Hematopoietic multipotent progenitor cell (in vitro differentiated cells): ENCODE measurements around the gene SPAG7. TPM values are rescaled to one million over a fixed set of nuclear protein-coding genes. Genes with fewer than 3 reads are reported as not detected.

ENCODE experiments used
- DNase-seq, 3 donors: peaks; one replicate each; pipeline ENCODE4 v3.0.0-alpha.2; 2011 to 2015; ENCODE audit warnings: low read depth in 2 of 3, low spot score in 2 of 3
- total RNA-seq: library from RNA; depleted of rRNA; stranded (reverse); fragments of >200 nt; gene quantifications from one replicate; pipeline ENCODE4 v1.2.3, GENCODE V29; 2012

The SPAG7 gene
- total RNA-seq, 1 donor: 31.2 TPM

- DNase-seq: no peak
These were observed 16.8 kb downstream of the SPAG7 start, which contains the start of gene ENO3 for GRCh38 chr17:4950746-4951204. TSS of gene ENO3 (plus strand) at chr17:4951119. CDS start at chr17:4951830, 711 bp downstream.

GRCh38 chr17:4950075-4950745 is 17.4 kb downstream of the SPAG7 start:
- DNase-seq: no peak

DNA sequence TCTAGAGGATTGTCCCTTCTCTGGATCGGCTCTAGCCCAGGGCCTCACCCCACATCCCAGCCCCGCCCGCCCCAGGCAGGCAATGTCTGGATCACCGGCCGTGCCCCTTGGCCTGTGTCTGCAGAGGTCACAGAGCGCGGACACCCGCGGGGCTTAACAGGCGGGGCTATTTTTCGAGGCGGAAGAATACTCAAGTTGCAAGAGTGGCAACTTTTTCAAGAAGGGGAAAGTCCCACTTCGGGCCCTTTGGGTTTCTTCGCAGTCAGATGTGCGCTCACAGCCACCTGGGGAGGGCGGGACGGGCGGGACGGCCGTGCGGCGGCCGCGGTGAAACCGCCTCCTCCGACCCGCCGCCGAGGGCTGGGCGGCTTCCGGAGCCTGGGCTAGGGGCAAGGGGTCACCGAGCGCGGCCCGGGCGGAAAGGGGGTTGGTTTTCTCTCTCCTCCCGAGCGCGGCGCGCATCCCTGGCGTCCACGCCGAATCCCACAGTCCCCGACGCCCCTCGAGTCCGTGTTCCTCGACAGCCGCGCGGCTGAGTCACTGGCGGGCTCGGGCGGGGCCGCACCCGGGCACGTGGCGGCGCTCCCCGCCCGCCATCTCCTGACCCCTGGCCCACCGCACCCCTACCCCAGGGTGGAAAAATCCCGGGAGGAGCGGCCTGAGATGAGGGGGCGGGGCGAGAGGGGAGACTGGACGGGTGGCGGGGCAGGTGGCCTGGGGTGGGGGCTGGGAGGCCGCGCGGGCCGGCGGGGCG is 18.1 kb downstream of the SPAG7 start:
- peak; percentile 78 to 88 (median 80) for DNase-seq

DNA sequence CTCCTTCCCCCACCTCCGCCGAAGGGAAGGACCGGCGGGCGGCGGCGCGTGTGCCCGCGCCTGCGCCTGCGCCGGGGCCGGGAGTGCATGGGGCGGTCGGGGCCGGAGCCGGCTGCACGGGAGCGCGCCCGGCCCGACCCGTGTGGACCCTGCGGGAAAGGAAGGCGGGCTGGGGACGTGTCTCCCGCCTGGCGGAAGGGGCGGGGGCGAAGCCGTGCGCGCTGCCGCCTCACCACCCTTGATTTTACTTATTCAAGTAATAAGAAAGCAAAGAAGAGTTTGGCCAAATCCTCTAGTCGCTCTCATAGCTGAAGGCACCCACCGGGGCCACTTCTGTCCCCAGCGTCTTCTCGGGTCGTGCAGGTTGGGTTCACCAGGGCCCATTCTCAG is 18.7 kb downstream of the SPAG7 start:
- DNase-seq: peak in 2 of 3 donors; percentile 75 to 86

GRCh38 chr17:4948166-4948930 is 19.3 kb downstream of the SPAG7 start, which contains the start of gene PFN1:
TSS of gene PFN1 (minus strand) at chr17:4948530. CDS start at chr17:4948394, 136 bp downstream.
- peak; percentile 82 to 94 (median 92) for DNase-seq

GRCh38 chr17:4947411-4948165 is 20.0 kb downstream of the SPAG7 start:
- DNase-seq: peak in 1 of 3 donors; percentile 36

DNA sequence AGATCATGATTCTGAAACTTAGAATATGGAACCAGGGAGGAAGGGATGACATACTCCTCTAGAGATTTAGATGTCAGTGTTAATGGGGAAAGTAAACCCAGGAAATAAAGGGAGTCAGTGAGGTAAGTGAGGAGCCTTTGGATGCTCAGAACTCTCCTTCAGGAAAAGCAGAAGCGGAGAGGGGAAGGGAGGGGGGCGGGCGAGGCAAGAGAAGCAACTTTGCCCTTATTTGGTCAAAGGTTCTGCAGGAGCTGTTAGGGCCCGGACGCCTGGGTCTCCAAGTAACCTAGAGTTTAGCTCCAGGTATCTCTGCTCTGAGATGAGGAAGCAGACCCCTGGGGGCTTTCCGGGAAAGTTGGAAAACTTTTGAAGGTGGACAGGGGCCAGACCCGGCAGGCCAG is 20.6 kb downstream of the SPAG7 start:
- no peak for DNase-seq

- no peak for DNase-seq
These were observed 21.2 kb downstream of the SPAG7 start for GRCh38 chr17:4946312-4946976.

DNA sequence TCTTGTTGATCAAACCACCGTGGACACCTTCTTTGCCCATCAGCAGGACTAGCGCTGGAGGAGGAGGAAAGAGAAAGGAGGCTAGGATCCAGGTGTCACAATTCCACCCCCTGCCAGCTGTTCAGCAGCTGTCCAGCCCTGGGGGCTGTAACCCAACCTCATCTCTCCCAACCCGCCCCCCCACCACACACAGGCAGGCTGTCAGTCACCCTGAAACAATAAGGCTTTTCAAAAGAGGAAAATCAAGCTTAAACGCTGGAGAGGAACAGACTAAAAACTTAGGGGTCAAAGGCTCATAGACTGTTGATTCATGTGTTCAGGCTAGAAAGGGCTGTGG is 21.7 kb downstream of the SPAG7 start:
- DNase-seq: no peak

GRCh38 chr17:4945176-4945943 is 22.3 kb downstream of the SPAG7 start:
- peak in 1 of 3 donors; percentile 54 for DNase-seq

DNA sequence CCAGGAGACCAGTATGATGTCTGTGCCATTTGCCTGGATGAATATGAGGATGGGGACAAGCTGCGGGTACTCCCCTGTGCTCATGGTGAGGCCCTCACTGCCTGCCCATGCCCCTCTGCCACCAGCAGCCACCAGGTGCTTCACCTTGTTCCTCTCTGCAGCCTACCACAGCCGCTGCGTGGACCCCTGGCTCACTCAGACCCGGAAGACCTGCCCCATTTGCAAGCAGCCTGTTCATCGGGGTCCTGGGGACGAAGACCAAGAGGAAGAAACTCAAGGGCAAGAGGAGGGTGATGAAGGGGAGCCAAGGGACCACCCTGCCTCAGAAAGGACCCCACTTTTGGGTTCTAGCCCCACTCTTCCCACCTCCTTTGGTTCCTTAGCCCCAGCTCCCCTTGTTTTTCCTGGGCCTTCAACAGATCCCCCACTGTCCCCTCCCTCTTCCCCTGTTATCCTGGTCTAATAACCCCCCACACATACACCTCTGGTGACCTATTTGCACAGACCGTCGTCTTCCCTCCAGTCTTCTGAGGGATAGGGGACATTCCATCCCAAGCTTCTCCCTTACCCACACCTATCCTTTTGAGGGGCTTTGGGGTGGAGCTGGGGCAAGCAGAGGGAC is 23.0 kb downstream of the SPAG7 start:
- no peak for DNase-seq

DNA sequence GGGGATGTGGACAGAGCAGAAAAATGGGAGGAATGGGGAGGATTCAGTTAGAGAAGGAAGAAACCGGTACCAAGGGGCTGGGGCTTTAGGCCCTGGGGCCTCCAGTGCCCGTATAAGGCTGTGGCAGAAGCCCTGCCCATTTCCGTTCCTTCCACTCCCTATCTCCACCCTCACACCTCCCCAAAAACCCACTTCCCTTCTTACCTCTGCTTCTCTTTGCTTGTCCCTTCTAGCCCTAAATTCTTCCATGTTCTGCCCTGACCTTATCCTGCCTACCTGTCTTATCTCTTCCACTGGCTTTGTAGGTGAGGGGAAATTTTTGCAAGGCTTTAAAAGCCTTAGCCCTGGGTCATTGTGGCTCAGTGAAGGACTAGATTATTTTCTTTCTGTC is 23.5 kb downstream of the SPAG7 start:
- peak in 2 of 3 donors; percentile 54 to 56 for DNase-seq

DNA sequence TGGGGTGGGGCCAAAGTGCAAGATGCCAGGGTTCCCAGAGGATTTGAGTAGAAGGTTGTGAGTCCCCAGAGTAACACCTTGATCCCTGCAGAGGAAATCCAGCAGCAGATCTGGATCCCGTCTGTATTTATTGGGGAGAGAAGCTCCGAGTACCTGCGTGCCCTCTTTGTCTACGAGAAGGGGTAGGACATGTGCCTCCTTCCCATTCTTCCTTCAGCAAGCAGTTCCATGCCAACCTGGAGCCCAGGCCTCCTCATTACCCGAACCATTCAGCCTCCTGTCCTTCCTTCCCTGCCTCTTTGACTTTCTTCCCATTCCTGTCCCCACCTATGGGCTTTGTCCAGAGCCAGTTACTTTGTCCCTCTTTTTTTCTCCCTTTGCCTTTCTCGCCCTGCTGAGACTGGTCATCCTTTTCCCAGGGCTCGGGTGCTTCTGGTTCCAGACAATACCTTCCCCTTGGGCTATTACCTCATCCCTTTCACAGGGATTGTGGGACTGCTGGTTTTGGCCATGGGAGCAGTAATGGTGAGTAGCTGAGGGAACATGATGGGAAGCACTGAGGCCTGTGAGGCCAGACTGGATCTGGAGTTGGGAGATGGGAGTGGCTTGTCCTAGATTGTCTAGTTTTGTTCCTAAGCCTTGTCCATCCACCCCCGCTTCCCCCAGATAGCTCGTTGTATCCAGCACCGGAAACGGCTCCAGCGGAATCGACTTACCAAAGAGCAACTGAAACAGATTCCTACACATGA is 24.7 kb downstream of the SPAG7 start:
- no peak for DNase-seq

DNA sequence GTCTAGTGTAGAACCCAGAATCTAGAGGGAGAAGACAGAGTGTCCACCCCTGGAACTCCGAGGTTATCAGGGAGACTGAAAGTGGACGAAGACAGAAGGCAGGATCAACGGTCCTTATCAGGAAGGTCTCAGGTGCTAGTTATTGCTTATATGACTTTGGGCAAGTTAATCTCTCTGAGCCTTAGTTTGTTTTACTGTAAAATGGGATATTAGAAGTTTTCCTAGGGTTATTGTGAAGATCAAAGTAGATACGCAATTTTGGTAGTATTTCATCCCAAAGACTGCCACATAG is 26.4 kb downstream of the SPAG7 start:
- DNase-seq: no peak

DNA sequence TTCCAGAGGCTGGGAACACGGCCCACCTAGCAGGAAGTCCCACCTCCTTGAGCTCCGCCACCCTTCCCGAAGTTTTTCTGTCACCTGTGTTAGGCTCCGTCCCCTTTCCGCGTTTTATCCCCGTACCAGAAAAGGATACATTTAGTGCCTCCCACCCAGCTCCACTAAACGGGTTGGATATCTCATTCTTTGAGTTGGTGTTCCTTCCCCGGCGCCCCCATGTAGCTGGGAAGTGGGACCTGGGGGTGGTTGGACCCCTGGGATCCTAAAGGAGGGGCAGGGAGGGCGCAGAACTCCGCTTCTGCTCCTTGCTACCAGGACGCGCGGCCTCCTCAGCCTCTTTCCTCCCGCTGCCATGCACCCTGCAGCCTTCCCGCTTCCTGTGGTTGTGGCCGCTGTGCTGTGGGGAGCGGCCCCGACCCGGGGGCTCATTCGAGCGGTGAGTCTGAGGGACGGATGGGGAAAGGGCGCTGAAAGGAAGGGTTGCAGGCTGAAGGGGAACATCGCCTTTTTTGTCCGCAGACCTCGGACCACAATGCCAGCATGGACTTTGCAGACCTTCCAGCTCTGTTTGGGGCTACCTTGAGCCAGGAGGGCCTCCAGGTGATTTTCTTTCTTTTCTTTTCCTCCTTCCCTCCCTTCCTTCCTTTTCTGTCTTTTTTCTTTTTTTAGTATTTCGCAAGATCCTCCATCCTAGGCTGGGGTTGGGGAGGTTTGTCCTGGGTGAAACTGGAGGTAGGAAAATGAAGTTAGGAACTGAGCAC is 26.9 kb downstream of the SPAG7 start:
- DNase-seq: peak in 1 of 3 donors; percentile 27

DNA sequence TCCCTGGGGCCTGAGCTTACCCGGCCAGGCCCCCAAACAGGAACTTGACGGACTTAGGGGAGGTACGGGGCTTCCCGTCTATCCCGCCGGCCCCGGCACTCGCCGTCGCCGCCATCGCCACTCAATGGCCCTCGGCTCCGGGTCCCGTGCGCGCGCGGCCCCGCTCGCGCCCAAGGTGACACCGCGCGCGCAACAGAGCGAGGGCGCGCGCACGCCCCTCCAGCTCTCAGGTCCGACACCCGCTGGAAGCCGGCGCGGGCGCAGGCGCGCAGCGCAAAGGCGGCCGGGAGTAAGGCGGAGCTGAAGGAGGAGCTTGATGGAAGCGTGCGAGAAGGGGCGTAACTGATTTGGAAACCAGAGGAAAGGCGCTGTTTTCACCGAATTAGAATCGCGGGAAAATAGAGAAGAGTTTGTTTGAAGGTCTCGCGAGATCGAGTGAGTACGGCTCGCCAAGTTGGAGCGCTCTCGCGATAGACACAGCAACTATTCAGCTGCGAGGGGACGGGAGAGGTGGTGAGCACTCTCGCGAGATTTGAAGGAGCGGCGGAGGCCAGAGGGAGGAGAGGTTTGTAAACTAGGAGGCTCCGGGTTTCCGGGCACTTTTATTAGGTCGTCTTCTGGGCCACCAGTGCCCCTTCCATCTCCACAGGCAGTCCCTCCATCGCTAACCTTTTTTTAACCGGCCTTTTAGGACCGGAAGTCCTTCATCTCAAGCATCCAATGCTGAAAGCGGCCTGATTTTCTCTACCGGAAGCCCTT is 27.6 kb downstream of the SPAG7 start, which contains the start of the genes RNF167 and SLC25A11:
Gene RNF167 (plus strand): TSS at position 473 of the 759 bp plus-strand sequence. CDS start 642 bp downstream, outside the sequence.
Gene SLC25A11 (minus strand): TSS at position 251 of the 759 bp plus-strand sequence. CDS start 136 bp downstream, at position 115.
- DNase-seq: peak; percentile 96 to 100 (median 99)

GRCh38 chr17:4939546-4939795 is 28.1 kb downstream of the SPAG7 start:
- DNase-seq: no peak
